GM23248 (cell line): ENCODE measurements around the gene ZNHIT6. TPM values are rescaled to one million over a fixed set of nuclear protein-coding genes. Genes with fewer than 3 reads are reported as not detected.

Source experiments
- DNase-seq: peaks from one replicate; pipeline ENCODE4 v3.0.0-alpha.2; 2015
- H2AFZ ChIP-seq: fragments of 200-600 bp; sonication (generic); 2 replicates; pipeline ENCODE4 v1.6.1; 2016; ENCODE audit warnings: antibody characterized with exemption
- H3F3A ChIP-seq: fragments of 200-600 bp; sonication (generic); 2 replicates; pipeline ENCODE4 v1.6.1; 2016; ENCODE audit warnings: mild to moderate bottlenecking, antibody characterized with exemption, mixed run types; ENCODE audit not compliant: insufficient read depth
- H3K27ac ChIP-seq: fragments of 200-600 bp; sonication (generic); 2 replicates; pipeline ENCODE4 v1.5.1; 2016; ENCODE audit warnings: mild to moderate bottlenecking
- H3K27me3 ChIP-seq: fragments of 200-600 bp; sonication (generic); replicated peaks from 2 replicates; pipeline ENCODE4 v1.6.1; 2016; ENCODE audit warnings: mild to moderate bottlenecking; ENCODE audit not compliant: insufficient read depth
- H3K36me3 ChIP-seq: fragments of 200-600 bp; sonication (generic); 2 replicates; pipeline ENCODE4 v1.6.1; 2016; ENCODE audit warnings: low read depth, mild to moderate bottlenecking
- H3K4me1 ChIP-seq: fragments of 200-600 bp; sonication (generic); 2 replicates; pipeline ENCODE4 v1.6.1; 2016; ENCODE audit warnings: mild to moderate bottlenecking; ENCODE audit not compliant: insufficient read depth
- H3K4me2 ChIP-seq: fragments of 200-600 bp; sonication (generic); one replicate; pipeline ENCODE4 v1.6.1; 2016; ENCODE audit warnings: mild to moderate bottlenecking; ENCODE audit not compliant: unreplicated experiment
- H3K4me3 ChIP-seq: fragments of 200-600 bp; sonication (generic); 2 replicates; pipeline ENCODE4 v1.5.1; 2016; ENCODE audit warnings: mild to moderate bottlenecking
- H3K79me2 ChIP-seq: fragments of 200-600 bp; sonication (generic); 2 replicates; pipeline ENCODE4 v1.6.1; 2016; ENCODE audit warnings: mild to moderate bottlenecking; ENCODE audit not compliant: insufficient read depth
- H3K9ac ChIP-seq: fragments of 200-600 bp; sonication (generic); 2 replicates; pipeline ENCODE4 v1.6.1; 2016; ENCODE audit warnings: mild to moderate bottlenecking
- H3K9me2 ChIP-seq: fragments of 200-600 bp; sonication (generic); 2 replicates; pipeline ENCODE4 v1.6.1; 2016; ENCODE audit warnings: mixed run types, mild to moderate bottlenecking, moderate library complexity; ENCODE audit not compliant: insufficient read depth
- H3K9me3 ChIP-seq: fragments of 200-600 bp; sonication (generic); one replicate; pipeline ENCODE4 v1.6.1; 2017; ENCODE audit warnings: low read depth
- H4K20me1 ChIP-seq: fragments of 200-600 bp; sonication (generic); 2 replicates; pipeline ENCODE4 v1.6.0; 2016; ENCODE audit not compliant: insufficient read depth
- EZH2 ChIP-seq: fragments of 200-600 bp; sonication (generic); IDR thresholded peaks from 2 replicates; pipeline ENCODE4 v1.6.1; 2018; ENCODE audit warnings: antibody characterized with exemption, mild to moderate bottlenecking; ENCODE audit not compliant: insufficient read depth, poor library complexity, severe bottlenecking
- EZH2phosphoT487 ChIP-seq: fragments of 200-600 bp; sonication (generic); IDR thresholded peaks from 2 replicates; pipeline ENCODE4 v1.6.1; 2018; ENCODE audit warnings: antibody characterized with exemption, moderate library complexity, mild to moderate bottlenecking, low read depth; ENCODE audit not compliant: insufficient read depth
- WGBS, 2 experiments: methylation state at CpG; one replicate each; pipeline ENCODE4 v1.1.6; 2015 to 2017; ENCODE audit warnings: low lambda C conversion rate in 2 of 2, low coverage in 1 of 2; ENCODE audit errors: missing lambda C conversion rate in 2 of 2; 5-methylcytosine and 5-hydroxymethylcytosine counted together
- in situ Hi-C: fragments of 300-500 bp; cut with MboI; formaldehyde crosslinking; loops from 2 replicates; pipeline ENCODE4 v1.15.0; 2020
- polyA plus RNA-seq: library from polyadenylated mRNA; unstranded; fragments of >200 nt; fragmentation: Nextera tagmentation; extraction: Ambion mirVana; gene quantifications from 2 replicates; pipeline ENCODE4 v1.2.1, GENCODE V29; 2016
- total RNA-seq: library from RNA; depleted of rRNA; stranded (reverse); fragments of >200 nt; shearing (Covaris generic); gene quantifications from 2 replicates; pipeline ENCODE4 v1.2.3, GENCODE V29; 2014

The ZNHIT6 gene
- total and polyA plus RNA-seq, 2 experiments from 2014 or later, result 16.6 to 31.6 TPM

DNA sequence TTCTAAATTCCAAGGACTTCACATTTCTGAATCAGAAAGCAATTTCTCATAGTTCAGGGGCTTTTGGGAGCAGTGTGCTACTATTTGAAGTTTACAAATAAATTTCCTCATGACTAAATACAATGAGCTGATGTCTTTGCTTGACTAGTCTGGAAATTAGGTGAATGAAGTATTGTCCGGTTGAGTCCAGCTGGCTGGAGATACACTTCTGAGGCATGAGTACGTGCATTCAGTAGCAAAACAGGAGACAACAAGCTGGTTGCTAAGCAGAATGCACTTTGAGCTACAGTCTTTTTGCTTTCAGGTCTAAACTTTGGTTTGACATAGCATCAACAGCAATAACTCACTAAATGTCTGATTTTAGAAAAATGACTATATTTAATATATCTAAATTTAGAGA, 27.1 kb downstream of the ZNHIT6 start:
- Histone ChIP-seq H3K4me1 (peaks cover 19% of the 10 kb centered on the region; the same call in 1 of the 2 replicates), H3K9me3 (no peaks in the 10 kb centered on the region), H3K27me3 (no peaks in the 10 kb centered on the region), H3K4me3 (no peak overlapping the region), H3K79me2 (peaks cover 66% of the 10 kb centered on the region), H2AFZ (no peak overlapping the region), H4K20me1 (no peaks in the 10 kb centered on the region), H3K36me3 (peaks cover 40% of the 10 kb centered on the region), H3K27ac (peak overlapping the region; percentile 51), H3K9ac (peak overlapping the region; percentile 43), H3K4me2 (no peak overlapping the region), H3K9me2 (no peaks in the 10 kb centered on the region), H3F3A (peaks cover 13% of the 10 kb centered on the region; the same call in 1 of the 2 replicates)
- in situ Hi-C loops, result no loop called here
- peak; percentile 72 for DNase-seq
- WGBS, 2 experiments, result 60 to 68% methylated on average over 2 of the region's 2 CpGs
- no peak for TF ChIP-seq EZH2phosphoT487
- TF ChIP-seq EZH2, result no peak

- in situ Hi-C loops, result no loop called here
- no peaks in the 10 kb centered on the region for H4K20me1 ChIP-seq
- H3K36me3 ChIP-seq, result peaks cover 41% of the 10 kb centered on the region
- H3K27me3 ChIP-seq, result no peaks in the 10 kb centered on the region
- no peak overlapping the region for H3K9ac ChIP-seq
- peaks cover 11% of the 10 kb centered on the region; the same call in 1 of the 2 replicates for H3K4me1 ChIP-seq
- DNase-seq, result no peak
- no peak overlapping the region for H3K4me3 ChIP-seq
- 100% methylated on average over 1 of the region's 1 CpG for whole genome bisulfite sequencing, 2 experiments
- peaks cover 43% of the 10 kb centered on the region for H3K79me2 ChIP-seq
- H3K27ac ChIP-seq, result no peak overlapping the region
- H3K4me2 ChIP-seq, result no peak overlapping the region
- TF ChIP-seq EZH2phosphoT487 (no peak), EZH2 (no peak)
- peaks cover 2% of the 10 kb centered on the region; the same call in 1 of the 2 replicates for H3F3A ChIP-seq
- no peaks in the 10 kb centered on the region for H3K9me3 ChIP-seq
- no peak overlapping the region for H2AFZ ChIP-seq
- no peaks in the 10 kb centered on the region for H3K9me2 ChIP-seq
Measured at GRCh38 chr1:85678193-85678592, 30.0 kb downstream of the ZNHIT6 start.

GRCh38 chr1:85677656-85678055, 30.6 kb downstream of the ZNHIT6 start:
- no peak overlapping the region for H3K9ac ChIP-seq
- H2AFZ ChIP-seq, result no peak overlapping the region
- H4K20me1 ChIP-seq, result no peaks in the 10 kb centered on the region
- no peaks in the 10 kb centered on the region for H3K9me3 ChIP-seq
- no peak overlapping the region for H3K4me2 ChIP-seq
- H3K27ac ChIP-seq, result no peak overlapping the region
- H3K79me2 ChIP-seq, result peaks cover 38% of the 10 kb centered on the region
- H3K36me3 ChIP-seq, result peaks cover 41% of the 10 kb centered on the region
- TF ChIP-seq EZH2phosphoT487 (no peak), EZH2 (no peak)
- H3K27me3 ChIP-seq, result no peaks in the 10 kb centered on the region
- H3K9me2 ChIP-seq, result no peaks in the 10 kb centered on the region
- 97 to 99% methylated on average over 3 of the region's 3 CpGs for WGBS, 2 experiments
- DNase-seq, result no peak
- H3F3A ChIP-seq, result no peaks in the 10 kb centered on the region
- no peak overlapping the region for H3K4me3 ChIP-seq
- peaks cover 10% of the 10 kb centered on the region; the same call in 1 of the 2 replicates for H3K4me1 ChIP-seq
- in situ Hi-C loops, result no loop called here

GRCh38 chr1:85672031-85672660, 36.1 kb downstream of the ZNHIT6 start:
- DNase-seq, result no peak
- Histone ChIP-seq H3K4me2 (no peak overlapping the region), H2AFZ (no peak overlapping the region), H3K36me3 (peaks cover 37% of the 10 kb centered on the region), H3K79me2 (no peaks in the 10 kb centered on the region), H3K9me2 (no peaks in the 10 kb centered on the region), H4K20me1 (no peaks in the 10 kb centered on the region), H3K9ac (no peak overlapping the region), H3F3A (no peaks in the 10 kb centered on the region; the same call in 1 of the 2 replicates), H3K27ac (no peak overlapping the region), H3K9me3 (no peaks in the 10 kb centered on the region), H3K27me3 (no peaks in the 10 kb centered on the region), H3K4me1 (no peaks in the 10 kb centered on the region), H3K4me3 (no peak overlapping the region)
- in situ Hi-C loops, result no loop called here
- WGBS, 2 experiments, result 97 to 100% methylated on average over 1 of the region's 1 CpG
- no peak for TF ChIP-seq EZH2phosphoT487
- no peak for TF ChIP-seq EZH2
